DND-41 (cell line): ENCODE measurements around the gene PLAC8.

Source experiments
- CTCF ChIP-seq: IDR thresholded peaks from 2 replicates; pipeline ENCODE4 v1.5.1; 2012; ENCODE audit warnings: borderline replicate concordance, low read length, moderate library complexity, mild to moderate bottlenecking; ENCODE audit not compliant: poor library complexity, severe bottlenecking; ENCODE audit errors: extremely low read depth
- EZH2 ChIP-seq: IDR thresholded peaks from 3 replicates; pipeline ENCODE4 v1.6.1; 2012; ENCODE audit warnings: borderline replicate concordance, low read depth, mild to moderate bottlenecking, moderate library complexity, low read length, inconsistent platforms; ENCODE audit not compliant: severe bottlenecking

DNA sequence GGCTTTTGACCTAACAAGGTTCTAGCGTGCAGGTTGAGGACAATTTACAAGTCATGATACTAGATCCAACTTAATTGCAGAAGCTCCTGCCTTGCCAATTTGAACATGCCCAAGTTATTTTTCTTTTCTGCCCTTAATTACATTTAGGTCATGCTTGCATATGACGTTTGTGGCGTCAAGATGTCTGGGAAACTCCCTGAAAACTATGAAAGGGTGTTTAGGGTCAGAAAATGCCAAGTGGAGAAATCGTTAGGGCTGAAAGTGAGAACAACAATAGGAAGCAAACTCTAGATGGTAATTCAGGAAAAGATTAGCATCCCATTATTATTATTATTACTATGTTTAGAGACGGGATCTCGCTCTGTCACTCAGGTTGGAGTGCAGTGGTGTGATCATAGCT lies 38.2 kb upstream of the PLAC8 start:
- TF ChIP-seq CTCF (no peak), EZH2 (no peak)
